Fibroblast of lung (primary cell): ENCODE data around the gene SLIT1.

Experiments used
- CTCF ChIP-seq, 2 donors: IDR thresholded peaks in 1 of 2; conservative IDR thresholded peaks in 1 of 2; 1 replicate in 1 of 2; 2 replicates in 1 of 2; pipeline ENCODE4 v1.5.1; 2011 to 2012; ENCODE audit warnings: low read length in 2 of 2, control low read depth in 1 of 2, inconsistent platforms in 1 of 2, low read depth in 1 of 2, mild to moderate bottlenecking in 1 of 2
- EZH2 ChIP-seq: IDR thresholded peaks from 2 replicates; pipeline ENCODE4 v1.5.1; 2012; ENCODE audit warnings: low read length, control low read depth, mild to moderate bottlenecking; ENCODE audit errors: missing control alignments

GRCh38 chr10:97140049-97140846 is 45.5 kb downstream of the SLIT1 start:
- TF ChIP-seq CTCF (conservative IDR thresholded peaks at IDR 0.05 in 1 of 2, IDR thresholded peaks at IDR 0.05 in 1 of 2; ENCODE audit: low read depth in 1 of 2, low read length in 2 of 2) (no peak), EZH2 (no peak)
